Activated CD4-positive, alpha-beta T cell treated with anti-CD3 and anti-CD28 coated beads, Interleukin-2, amount 50 U/mL, for 24 hours (primary cell): ENCODE results near the gene JAGN1.
"Not testable (repeated sequence)": the region's sequence is repeated elsewhere in the genome, so short reads cannot be mapped to it uniquely, and the experiment has no call there.

Source experiments
- DNase-seq, 2 donors: peaks; one replicate each; pipeline ENCODE4 v3.0.0-alpha.2; 2020; ENCODE audit warnings: low read depth in 1 of 2, low spot score in 1 of 2

JAGN1 gene

DNA sequence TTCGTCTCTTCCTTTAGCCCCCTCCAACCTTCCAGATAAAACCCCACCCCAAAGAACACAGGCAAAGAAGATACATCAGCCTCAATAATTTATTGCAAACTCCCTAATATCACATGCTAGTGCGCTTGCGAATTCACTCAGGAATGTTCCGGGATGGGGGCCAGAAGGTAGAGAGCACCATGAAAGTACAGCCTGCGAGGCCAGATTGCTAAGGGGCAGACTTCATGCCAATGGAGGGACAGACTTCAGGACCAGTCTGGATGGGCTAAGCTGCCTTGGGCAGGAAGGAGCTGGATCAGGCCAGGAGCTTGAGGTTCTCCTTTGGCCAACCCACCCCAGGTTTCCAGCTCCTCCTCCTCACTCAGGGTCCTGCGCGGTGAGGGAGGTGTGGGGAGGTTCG, 23.8 kb upstream of the JAGN1 start:
- DNase-seq = no peak

DNA sequence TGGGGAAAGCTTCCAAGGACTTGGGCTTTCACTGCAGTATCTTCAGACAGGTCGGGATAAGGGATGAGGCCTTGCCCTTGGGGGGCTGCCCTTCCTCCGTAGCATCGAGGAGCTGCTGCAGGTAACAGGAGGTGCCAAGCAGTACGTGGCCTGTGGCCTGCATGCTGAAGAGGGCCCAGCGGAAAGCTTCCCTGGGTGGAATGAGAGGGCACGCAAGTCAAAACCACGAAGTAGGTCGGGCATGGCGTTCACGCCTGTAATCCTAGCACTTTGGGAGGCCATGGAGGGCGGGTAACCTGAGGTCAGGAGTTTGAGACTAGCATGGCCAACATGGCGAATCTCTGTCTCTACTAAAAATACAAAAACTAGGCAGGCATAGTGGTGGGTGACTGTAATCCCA, 23.3 kb upstream of the JAGN1 start:
- no peak for DNase-seq

DNA sequence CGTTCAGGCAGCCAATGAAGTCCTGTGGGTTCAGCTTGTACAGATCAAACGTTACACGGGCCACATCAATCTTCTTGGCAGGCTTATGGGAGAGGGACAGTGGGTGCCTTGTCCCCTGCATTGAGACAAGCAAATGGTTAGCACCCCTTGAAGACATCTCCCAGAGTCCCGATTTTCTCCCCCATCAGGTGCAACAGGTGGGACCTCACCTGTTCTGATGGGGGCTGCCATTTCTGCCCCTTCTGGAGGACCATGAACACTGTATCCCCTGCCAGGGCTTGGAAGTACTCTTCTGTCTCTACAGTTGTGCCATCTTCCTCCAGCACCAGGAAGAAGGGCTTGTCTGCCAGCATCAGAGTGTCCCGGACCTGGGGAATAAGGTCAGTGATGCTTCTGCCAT, 20.5 kb upstream of the JAGN1 start:
- DNase-seq = no peak

DNA sequence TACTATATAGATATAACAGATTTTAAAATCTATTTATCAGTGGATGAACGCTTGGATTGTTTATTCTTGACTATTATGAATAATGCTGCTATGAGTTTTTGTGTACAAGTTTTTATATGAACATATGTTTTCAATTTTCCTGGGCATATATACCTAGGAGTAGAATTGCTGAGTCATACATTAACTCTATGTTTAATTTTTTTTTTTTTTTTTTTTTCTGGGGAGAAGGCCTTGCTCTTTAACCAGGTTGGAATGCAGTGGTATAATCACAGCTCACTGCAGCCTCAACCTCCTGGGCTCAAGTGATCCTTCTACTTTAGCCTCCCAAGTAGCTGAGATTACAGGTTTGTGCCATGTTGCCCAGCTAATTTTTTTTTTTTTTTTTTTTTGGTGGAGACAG, 19.4 kb upstream of the JAGN1 start:
- DNase-seq = no peak

DNA sequence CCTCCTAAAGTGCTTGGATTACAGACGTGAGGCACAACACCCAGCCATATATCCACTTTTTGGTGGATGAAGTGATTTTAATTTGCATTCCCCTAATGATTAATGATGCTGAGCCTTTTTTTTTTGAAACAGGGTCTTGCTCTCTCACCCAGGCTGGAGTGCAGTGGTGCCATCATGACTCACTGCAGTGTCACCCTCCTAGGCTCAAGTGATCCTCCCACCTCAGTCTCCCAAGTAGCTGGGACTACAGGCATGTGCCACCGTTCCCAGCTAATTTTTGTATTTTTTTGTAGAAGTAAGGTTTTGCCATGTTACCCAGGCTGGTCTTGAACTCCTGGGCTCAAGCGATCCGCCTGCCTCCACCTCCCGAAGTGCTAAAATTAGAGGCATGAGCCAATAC, 18.3 kb upstream of the JAGN1 start:
- DNase-seq = not testable (repeated sequence)

DNA sequence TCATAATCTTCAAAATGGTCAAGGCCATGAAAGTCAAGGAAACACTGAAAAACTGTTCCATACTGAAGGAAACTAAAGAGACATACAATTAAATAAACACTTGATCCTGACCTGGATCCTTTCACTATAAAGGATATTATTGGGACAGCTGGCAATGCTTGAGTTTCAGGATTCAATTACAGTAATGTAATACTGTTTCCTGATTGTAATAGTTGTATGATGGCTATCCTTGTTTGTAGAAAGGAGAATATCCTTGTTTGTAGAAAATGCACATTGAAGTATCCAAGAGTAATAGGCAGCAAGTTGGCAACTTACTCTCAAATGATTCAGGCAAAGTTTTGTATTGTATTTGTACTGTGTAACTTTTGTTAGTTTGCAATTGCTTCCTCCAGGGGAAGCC, 15.0 kb upstream of the JAGN1 start:
- DNase-seq = no peak

DNA sequence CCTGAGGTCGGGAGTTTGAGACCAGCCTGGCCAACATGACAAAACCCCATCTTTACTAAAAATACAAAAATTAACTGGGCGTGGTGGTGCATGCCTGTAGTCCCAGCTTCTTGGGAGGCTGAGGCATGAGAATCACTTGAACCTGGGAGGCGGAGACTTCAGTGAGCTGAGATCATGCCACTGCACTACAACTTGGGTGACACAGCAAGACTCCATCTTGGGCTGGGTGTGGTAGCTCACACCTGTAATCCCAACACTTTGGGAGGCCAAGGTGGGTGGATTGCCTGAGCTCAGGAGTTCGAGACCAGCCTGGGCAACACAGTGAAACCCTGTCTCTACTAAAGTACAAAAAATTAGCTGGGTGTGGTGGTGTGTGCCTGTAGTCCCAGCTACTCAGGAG, 14.2 kb upstream of the JAGN1 start:
- not testable (repeated sequence) for DNase-seq

DNA sequence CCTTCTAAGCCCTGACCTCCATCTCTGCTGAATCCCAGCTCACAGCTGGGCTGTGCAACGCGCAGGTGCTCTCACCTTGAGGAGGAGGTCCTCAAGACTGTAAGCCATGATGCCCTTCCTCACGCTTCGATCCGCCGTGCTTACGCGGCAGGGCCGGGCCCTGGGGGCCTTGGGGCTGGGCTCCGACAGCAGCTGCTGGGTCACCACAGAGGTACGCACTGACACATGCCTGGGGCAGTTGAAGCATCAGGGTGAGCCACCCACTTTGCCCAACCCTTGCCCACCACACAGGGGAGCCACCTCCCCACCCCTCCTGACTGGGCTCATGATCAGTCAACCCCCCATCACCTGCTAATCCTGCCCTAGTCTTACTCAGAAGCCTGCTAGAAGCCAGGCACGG, 13.4 kb upstream of the JAGN1 start:
- DNase-seq = no peak

DNA sequence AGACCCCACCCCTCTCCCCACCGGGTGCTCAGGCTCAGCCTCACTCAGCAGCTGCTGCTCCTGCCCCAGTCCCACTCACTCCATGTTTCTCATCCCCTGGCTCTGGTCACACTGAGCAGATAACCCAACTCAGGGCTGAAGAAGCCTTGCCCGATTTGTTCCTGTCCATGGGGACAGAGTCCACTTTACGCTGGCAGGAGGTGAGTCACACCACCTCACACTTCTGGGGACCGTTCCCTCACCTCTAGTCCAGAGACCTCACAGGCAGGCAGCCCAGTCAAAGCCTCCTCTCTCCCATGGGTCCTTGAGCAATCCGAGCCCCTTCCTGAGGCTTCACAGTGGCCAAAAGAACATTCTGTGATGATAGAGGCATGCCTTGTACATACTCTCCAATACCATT, 11.7 kb upstream of the JAGN1 start:
- no peak for DNase-seq

DNA sequence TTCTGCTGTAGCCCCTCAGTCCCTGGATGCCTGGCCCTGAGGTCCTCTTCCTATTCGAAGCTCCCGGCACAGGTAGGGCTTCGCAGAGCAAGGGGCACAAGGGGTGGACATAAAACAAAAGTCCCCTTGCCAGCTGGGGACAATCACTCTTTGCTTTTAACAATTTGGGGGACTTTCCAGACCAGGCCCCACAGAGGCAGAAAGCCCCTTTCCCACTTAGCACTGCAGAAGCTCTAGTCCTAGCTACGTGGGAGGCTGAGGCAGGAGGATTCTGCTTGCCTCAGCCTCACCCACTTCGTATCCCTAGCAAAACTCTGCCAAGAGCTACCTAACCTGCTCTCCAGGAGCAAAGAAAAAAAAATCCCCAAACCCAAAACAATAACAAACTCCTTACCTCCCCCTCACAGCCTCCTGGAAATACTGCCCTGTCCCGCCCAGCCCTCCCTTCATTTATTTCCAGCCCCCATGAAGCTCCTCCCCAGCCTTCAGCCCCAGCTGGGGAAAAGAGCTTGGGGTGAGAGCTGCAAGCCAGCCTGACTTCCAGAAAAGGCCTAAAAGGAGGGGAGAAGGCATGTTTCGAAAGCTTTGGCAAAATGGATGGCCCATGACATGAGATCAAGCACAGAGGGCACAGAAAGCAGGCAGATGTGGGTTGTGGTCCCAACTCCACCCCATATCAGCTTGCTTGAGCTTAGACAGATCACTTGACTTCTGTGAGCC, 10.4 kb upstream of the JAGN1 start, which contains the start of gene CIDEC:
Gene CIDEC, minus strand, starts transcription at position 424 of the 720 bp plus-strand sequence. CDS start 1,767 bp downstream, outside the sequence.
- no peak for DNase-seq

DNA sequence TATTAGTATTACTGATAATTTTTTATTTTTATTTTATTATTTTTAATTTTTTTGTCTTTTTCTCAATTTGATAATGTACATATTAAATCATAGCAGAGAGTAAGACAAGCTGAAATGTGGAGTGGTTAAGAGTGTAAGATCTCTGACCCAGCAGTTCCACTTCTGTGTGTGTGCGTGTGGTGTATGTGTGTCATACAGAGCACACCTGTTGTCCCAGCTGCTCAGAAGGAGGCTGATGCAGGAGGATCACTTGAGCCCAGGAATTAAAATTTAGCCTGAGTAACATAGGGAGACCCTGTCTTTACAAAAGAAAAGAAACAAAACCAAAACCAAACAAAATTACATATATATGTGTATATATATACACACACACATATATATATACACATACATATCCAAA, 9.0 kb upstream of the JAGN1 start:
- no peak for DNase-seq

DNA sequence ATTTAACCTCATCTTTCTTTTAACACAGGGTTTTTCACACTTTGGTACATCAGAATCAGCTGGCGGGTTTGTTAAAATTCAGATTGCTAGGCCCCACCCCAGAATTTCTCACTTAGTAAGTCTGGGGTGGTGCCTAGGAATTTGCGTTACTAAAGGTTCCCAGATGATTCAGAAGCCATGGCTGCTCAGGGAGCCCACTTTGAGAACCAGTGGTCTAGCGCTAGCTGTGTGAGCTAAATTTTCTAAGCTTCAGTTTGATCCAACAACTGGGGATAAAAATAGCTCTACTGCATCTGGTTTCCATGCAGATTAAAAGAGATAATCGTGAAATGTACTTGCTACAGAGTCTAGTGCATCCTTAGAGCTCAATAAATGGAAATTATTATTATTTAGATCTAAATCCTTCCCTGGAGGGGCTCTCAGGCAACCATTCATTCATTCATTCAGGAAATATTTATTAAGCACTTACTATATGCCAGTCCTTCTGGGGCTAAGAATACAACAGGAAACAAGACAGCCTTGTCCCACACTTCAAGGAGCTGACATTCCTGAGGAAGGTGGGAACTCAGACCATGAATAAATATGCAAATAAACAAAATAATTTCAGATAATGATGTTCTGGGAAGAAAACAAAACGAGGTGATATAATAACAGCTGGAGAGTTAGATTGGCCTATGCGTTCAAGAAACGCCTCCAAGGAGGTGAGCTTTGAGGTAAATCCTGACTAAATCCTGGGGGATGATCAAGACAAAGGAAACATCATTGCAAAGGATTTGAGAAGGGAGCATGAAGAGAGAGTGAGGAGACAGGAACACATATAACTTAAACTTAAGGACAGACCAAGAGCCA, 6.5 kb upstream of the JAGN1 start:
- DNase-seq = no peak

DNA sequence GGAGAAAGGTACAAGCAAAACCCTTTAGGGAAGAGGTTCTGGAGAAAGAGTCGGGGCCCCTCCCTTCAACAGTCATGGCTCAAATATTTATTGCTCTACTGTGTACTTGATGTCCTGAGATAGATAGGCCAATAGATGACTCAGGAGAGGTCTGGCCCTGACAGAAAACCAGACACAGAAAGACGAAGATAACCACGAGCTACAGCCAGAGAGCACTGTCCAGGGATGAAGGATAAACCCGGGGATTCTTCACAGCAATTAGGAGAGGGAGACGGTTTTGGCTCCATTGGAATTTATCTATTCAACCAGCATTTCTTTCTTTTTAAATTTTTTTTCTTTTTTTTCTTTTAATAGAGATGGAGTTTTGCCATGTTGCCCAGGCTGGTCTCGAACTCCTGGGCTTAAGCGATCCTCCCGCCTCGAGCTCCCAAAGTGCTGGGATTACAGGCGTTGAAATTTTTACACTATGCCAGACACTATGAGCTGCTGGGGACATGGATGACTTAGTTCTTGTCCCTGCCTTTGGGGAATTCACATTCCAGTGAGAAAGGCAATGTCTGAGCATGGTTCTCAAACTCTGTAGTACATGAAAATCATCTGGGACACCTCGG, 5.8 kb upstream of the JAGN1 start:
- DNase-seq = no peak

DNA sequence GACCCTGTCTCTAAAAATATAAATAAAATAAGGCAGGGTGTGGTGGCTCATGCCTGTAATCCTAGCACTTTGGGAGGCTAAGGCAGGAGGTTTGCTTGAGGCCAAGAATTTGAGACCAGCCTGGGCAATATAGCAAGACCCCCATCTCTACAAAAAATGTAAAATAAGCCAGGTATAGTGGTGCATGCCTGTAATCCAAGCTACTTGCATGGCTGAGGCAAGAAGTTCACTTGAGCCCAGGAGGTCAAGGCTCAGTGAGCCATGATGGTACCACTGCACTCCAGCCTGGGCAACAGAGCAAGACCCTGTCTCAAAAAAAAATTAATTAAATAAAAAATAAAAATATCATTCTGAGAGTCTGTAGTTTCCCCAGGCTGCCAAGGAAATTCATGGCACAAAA, 4.1 kb upstream of the JAGN1 start:
- no peak for DNase-seq

DNA sequence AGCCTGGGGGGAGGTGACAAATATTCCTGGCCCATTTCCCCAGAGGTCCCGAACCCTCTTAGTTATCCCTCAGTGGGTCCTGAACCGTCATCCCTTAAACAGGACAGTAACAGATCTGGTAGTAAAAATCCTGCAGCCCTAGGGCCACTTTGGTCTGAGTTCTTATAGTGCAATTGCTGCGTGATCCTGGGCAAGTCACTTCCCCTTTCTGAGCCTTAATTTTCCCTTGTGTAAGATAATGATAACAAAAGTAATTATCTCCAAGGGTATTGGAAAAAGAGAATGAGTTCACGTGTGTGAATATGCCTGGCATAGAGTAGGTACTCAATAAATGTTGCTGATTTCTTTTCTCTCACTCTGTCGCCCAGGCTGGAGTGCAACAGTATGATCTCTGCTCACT, 2.9 kb upstream of the JAGN1 start:
- DNase-seq = no peak

DNA sequence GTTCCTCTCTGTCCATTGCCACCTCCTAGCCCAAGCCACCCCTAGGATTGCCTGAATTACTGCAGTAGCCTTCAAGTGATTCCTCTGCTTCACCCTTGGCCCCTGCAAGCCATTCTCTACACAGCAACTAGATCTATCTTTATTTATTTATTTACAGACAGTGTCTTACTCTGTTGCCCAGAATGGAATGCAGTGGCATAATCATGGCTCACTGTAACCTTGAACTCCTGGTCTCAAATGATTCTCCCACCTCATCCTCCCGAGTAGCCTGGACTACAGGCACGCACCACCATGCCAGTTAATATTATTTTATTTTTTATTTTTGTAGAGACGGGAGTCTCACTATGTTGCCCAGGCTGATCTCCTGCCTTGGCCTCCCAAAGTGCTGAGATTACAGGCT, 1.9 kb upstream of the JAGN1 start:
- no peak for DNase-seq

DNA sequence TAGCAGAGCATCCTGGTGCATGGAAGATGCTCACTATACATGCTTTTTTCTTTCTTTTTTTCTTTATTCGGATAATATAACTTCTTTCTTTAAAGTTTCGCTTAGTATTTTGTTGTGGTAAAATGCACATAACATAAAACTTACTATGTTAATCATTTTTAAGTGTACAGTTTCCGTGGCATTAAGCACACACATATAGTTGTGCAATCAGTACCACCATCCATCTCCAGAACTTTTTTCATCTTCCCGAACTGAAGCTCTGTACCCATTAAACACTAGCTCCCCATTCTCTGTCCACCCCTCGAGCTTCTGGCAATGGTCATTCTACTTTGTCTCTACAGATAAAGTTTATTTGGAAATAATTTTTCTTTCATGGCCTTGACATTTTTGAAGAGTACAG, 1.0 kb upstream of the JAGN1 start:
- no peak for DNase-seq

DNA sequence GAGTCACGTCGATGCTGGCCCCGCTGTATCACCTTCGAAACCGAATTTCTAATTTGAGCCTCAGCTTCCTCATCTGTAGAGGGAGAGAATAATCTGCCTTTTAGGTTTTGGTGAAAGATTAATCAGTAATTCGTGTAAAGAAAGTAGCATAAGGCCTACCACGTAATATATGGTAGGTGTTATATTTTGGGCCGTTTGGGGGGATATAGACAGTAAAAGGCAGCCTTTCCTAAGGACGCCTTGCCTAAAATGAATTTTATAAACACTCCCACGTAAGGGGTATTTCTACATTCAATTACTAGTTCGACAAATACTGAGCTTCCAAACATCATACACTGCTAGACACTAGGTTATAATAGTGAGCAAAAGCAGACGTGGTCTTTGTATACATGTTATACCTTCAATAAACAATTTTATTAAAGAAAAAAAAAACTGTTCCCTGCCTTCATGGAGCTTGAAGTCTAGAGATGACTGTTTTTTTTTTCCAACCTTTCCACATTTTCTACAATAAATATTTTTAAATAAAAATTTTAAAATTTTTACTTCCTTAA, 737 bp downstream of the JAGN1 start:
- DNase-seq = no peak

DNA sequence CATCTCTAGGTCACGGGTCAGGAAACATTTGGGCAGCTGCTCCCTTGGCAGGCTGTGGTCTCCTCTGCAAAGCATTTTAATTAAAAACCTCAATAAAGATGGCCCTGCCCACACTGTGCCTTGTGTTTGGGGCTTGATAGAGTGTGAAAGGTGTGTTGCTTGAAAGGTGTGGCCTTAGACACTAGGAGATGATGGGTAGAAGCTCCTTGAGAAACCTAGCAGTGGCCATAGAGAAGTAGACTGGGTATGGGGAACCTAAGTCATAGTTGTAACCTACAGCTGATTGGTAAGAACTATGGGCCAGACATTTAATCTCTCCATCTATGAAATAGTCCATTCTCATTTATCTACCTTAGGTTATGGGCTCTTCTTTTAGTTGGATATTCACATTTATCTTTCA, 3.3 kb downstream of the JAGN1 start:
- DNase-seq = no peak

DNA sequence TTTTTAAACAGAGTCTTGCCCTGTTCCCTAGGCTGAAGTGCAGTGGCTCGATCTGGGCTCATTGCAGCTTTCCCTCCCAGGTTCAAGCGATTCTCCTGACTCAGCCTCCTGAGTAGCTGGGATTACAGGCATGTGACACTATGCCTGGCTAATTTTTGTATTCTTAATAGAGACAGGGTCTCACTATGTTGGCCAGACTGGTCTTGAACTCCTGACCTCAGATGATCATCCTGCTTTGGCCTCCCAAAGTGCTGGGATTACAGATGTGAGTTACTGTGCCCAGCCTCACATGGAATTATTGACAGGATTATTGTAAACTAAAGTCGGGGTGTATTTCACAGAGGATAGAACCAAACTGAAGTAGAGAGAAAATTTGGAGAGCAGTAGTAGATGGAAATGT, 5.3 kb downstream of the JAGN1 start:
- not testable (repeated sequence) for DNase-seq

DNA sequence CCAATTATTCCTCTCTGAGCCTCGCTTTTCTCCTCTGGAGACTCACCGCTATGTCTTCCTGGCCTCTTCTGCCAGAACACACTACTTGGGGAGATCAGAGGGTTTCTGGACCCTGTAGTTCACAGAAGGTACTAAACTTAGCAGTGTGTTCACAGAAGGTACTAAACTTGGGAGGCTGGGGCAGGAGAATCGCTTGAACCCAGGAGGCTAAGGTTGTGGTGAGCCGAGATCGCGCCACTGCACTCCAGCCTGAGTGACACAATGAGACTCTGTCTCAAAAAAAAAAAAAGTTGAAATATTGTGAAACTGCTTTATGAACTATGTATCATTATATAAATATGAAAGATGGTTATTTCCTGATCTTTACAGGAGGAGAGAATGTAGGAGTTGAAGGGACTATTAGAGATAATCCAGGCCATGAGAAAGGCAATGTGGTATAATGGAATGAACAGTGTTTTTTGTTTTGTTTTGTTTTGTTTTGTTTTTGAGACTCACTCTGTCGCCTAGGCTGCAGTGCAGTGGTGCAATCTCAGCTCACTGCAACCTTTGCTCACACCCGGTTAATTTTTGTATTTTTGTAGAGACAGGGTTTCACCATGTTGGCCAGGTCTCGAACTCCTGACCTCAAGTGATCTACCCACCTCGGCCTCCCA, 6.5 kb downstream of the JAGN1 start:
- DNase-seq = not testable (repeated sequence)
